Fibroblast of lung (primary cell): ENCODE data around the gene CSRNP3. TPM values are rescaled to one million over a fixed set of nuclear protein-coding genes. Genes with fewer than 3 reads are reported as not detected.

Experiments used
- DNase-seq, 2 donors: peaks; one replicate each; pipeline versions ENCODE4 v3.0.0 to v3.0.0-alpha.2; 2010; ENCODE audit warnings: low read depth in 2 of 2
- H2AFZ ChIP-seq: 2 replicates; pipeline ENCODE4 v1.5.1; 2012; ENCODE audit warnings: low read length, control low read depth, inconsistent platforms
- H3K27ac ChIP-seq: 2 replicates; pipeline ENCODE4 v1.5.1; 2011; ENCODE audit warnings: low read length, control low read depth; ENCODE audit not compliant: insufficient read depth
- H3K27me3 ChIP-seq: 2 replicates; pipeline ENCODE4 v1.5.1; 2011; ENCODE audit warnings: mild to moderate bottlenecking, low read length; ENCODE audit not compliant: control insufficient read depth, insufficient read depth
- H3K36me3 ChIP-seq: 2 replicates; pipeline ENCODE4 v1.5.1; 2011; ENCODE audit warnings: low read length; ENCODE audit not compliant: control insufficient read depth, insufficient read depth
- H3K4me1 ChIP-seq: 2 replicates; pipeline ENCODE4 v1.5.1; 2011; ENCODE audit warnings: low read length; ENCODE audit not compliant: control insufficient read depth, insufficient read depth; ENCODE audit errors: extremely low read depth
- H3K4me2 ChIP-seq: 2 replicates; pipeline ENCODE4 v1.5.1; 2011; ENCODE audit warnings: low read length, control low read depth; ENCODE audit not compliant: insufficient read depth; ENCODE audit errors: extremely low read depth
- H3K4me3 ChIP-seq, 4 experiments: fragments of 200-600 bp in 1 of 4; sonication (generic) in 1 of 4; replicated peaks in 1 of 4; 2 replicates each; pipeline ENCODE4 v1.5.1; 2011 to 2016; ENCODE audit warnings: low read length in 4 of 4, low read depth in 3 of 4, mild to moderate bottlenecking in 3 of 4, control low read depth in 2 of 4, inconsistent platforms in 1 of 4, mixed read lengths in 1 of 4; ENCODE audit not compliant: insufficient read depth in 1 of 4; ENCODE audit errors: control extremely low read depth in 1 of 4
- H3K79me2 ChIP-seq: 2 replicates; pipeline ENCODE4 v1.5.1; 2012; ENCODE audit warnings: mild to moderate bottlenecking, low read length, inconsistent platforms; ENCODE audit not compliant: control insufficient read depth, insufficient read depth
- H3K9ac ChIP-seq: 2 replicates; pipeline ENCODE4 v1.5.1; 2011; ENCODE audit warnings: mild to moderate bottlenecking, low read length, control low read depth; ENCODE audit not compliant: insufficient read depth
- H3K9me3 ChIP-seq: 2 replicates; pipeline ENCODE4 v1.5.1; 2012; ENCODE audit warnings: low read depth, low read length; ENCODE audit not compliant: control insufficient read depth, insufficient read depth
- H4K20me1 ChIP-seq: 2 replicates; pipeline ENCODE4 v1.5.1; 2011; ENCODE audit warnings: low read length; ENCODE audit not compliant: control insufficient read depth, insufficient read depth; ENCODE audit errors: extremely low read depth
- EZH2 ChIP-seq: IDR thresholded peaks from 2 replicates; pipeline ENCODE4 v1.5.1; 2012; ENCODE audit warnings: low read length, control low read depth, mild to moderate bottlenecking; ENCODE audit errors: missing control alignments
- polyA plus RNA-seq, 2 donors: library from polyadenylated mRNA; depleted of rRNA in 1 of 2; stranded (reverse) in 1 of 2; unstranded in 1 of 2; fragments of >200 nt; gene quantifications; 2 replicates each; pipeline ENCODE4 v1.2.1, GENCODE V29; 2011 to 2012; ENCODE audit warnings: missing spikeins in 1 of 2
- total RNA-seq: library from RNA; depleted of rRNA; stranded (reverse); fragments of >200 nt; gene quantifications from 2 replicates; pipeline ENCODE4 v1.2.1, GENCODE V29; 2014
- TF ChIP-seq, protein P1 (sequence below), 2 donors: IDR thresholded peaks in 1 of 2; conservative IDR thresholded peaks in 1 of 2; 1 replicate in 1 of 2; 2 replicates in 1 of 2; pipeline ENCODE4 v1.5.1; 2011 to 2012; ENCODE audit warnings: low read length in 2 of 2, control low read depth in 1 of 2, inconsistent platforms in 1 of 2, low read depth in 1 of 2, mild to moderate bottlenecking in 1 of 2

CSRNP3 gene
- total and polyA plus RNA-seq, 2 donors (not counting 1 experiment from before 2014, with no cell fraction given): 0.66 to 1.1 TPM

DNA sequence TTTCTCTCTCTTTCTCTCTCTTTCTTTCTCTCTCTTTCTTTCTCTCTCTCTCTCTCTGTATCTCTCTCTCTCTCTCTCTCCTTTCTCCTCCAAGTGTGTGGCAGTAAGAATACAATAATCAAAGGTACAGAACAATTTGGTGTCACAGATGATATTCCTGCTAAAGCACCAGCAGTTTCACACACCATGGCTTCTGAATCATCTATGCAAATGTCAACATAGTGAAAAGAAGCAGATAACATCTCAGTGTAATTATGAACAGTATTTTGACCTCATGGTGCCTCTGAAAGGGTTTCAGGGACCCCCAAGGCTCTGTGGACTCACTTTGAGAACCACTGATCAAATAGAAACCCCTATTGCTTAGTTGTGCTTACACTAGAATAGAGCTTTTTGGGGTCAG lies 38.5 kb upstream of the CSRNP3 start:
- Histone ChIP-seq H3K36me3 (no peaks in the 10 kb centered on the region), H3K79me2 (no peaks in the 10 kb centered on the region), H3K9ac (no peak overlapping the region), H3K9me3 (no peaks in the 10 kb centered on the region), H3K27ac (no peak overlapping the region), H3K4me3 (no peak overlapping the region), H3K27me3 (no peaks in the 10 kb centered on the region), H3K4me1 (no peaks in the 10 kb centered on the region), H2AFZ (no peak overlapping the region), H3K4me2 (no peak overlapping the region), H4K20me1 (no peaks in the 10 kb centered on the region)
- TF ChIP-seq EZH2: no peak
- TF ChIP-seq, protein P1, sequence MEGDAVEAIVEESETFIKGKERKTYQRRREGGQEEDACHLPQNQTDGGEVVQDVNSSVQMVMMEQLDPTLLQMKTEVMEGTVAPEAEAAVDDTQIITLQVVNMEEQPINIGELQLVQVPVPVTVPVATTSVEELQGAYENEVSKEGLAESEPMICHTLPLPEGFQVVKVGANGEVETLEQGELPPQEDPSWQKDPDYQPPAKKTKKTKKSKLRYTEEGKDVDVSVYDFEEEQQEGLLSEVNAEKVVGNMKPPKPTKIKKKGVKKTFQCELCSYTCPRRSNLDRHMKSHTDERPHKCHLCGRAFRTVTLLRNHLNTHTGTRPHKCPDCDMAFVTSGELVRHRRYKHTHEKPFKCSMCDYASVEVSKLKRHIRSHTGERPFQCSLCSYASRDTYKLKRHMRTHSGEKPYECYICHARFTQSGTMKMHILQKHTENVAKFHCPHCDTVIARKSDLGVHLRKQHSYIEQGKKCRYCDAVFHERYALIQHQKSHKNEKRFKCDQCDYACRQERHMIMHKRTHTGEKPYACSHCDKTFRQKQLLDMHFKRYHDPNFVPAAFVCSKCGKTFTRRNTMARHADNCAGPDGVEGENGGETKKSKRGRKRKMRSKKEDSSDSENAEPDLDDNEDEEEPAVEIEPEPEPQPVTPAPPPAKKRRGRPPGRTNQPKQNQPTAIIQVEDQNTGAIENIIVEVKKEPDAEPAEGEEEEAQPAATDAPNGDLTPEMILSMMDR (conservative IDR thresholded peaks at IDR 0.05 in 1 of 2, IDR thresholded peaks at IDR 0.05 in 1 of 2; ENCODE audit: low read depth in 1 of 2, low read length in 2 of 2): no peak
- DNase-seq: no peak

DNA sequence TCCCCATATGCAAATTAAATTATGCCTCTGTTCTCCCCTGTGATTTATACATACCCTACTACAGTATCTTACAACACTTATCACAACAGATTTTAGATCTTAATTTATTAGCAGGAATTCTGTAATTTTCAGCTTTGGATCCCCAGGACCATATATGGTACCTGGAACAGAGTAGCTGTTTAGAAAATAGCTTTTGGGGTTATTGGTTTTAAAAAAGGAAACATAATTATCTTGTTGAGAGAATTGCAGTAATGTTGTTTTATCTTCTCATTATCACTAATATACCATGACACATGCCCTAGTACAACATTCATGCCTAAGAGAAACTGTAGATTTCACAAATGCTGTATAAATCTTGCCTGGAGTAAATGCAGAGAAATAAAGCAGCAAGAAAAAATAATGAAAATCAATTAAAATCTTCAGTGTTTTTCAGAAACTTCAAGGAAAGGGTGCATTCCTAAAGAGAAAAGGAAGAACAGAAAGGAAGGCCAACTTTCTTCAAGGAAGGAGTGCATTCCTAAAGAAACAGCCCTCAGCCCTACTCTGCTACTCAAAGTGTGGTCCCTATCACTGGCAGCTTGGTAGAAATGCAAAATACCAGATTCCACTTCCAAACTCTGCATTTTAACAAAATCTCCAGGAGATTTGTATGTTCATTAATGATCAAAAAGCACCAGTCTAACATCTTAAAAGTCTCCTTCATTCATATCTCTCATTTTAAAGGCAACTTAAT lies 37.1 kb upstream of the CSRNP3 start:
- TF ChIP-seq, protein P1 (conservative IDR thresholded peaks at IDR 0.05 in 1 of 2, IDR thresholded peaks at IDR 0.05 in 1 of 2; ENCODE audit: low read depth in 1 of 2, low read length in 2 of 2): no peak
- no peak for TF ChIP-seq EZH2
- H3K79me2 ChIP-seq: no peaks in the 10 kb centered on the region
- H4K20me1 ChIP-seq: no peaks in the 10 kb centered on the region
- no peak overlapping the region for H3K27ac ChIP-seq
- no peak overlapping the region for H3K4me3 ChIP-seq
- H3K9ac ChIP-seq: no peak overlapping the region
- H3K4me2 ChIP-seq: no peak overlapping the region
- no peaks in the 10 kb centered on the region for H3K27me3 ChIP-seq
- no peaks in the 10 kb centered on the region for H3K4me1 ChIP-seq
- no peaks in the 10 kb centered on the region for H3K9me3 ChIP-seq
- H3K36me3 ChIP-seq: no peaks in the 10 kb centered on the region
- no peak for DNase-seq
- no peak overlapping the region for H2AFZ ChIP-seq

DNA sequence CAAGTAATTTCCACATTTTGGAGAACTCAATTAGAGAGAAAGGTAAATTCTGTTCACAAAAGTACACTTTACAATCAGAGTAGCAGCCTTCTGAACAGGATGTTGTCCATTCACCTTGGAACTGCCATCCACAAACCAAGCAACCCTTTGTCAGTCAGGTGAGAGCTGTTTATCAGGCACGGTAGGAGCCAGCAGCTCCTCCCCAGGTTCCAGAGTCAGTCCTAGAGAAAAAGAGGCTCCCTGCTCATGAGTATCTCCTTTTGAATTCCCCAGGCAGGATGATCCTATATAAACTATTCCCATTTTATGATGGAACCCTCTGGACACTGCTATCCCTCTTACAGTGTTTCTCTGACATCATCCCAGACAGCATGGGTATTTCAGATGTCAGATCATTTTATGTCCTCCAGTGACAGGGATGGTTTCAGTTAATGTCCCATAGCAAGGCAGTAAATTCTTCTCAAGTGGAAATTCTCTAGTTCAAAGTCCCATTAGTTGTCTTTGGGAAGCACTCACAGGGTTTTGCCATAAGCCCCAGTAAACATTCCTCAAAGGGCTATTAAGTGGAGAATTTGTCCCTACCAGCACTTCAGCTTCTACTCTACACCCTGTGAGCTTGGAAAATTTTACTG lies 34.5 kb upstream of the CSRNP3 start:
- Histone ChIP-seq H3K9ac (no peak overlapping the region), H4K20me1 (no peaks in the 10 kb centered on the region), H3K27ac (no peak overlapping the region), H3K27me3 (no peaks in the 10 kb centered on the region), H3K4me1 (no peaks in the 10 kb centered on the region), H2AFZ (no peak overlapping the region), H3K79me2 (no peaks in the 10 kb centered on the region), H3K4me3 (no peak overlapping the region), H3K4me2 (no peak overlapping the region), H3K9me3 (no peaks in the 10 kb centered on the region), H3K36me3 (no peaks in the 10 kb centered on the region)
- TF ChIP-seq, protein P1 (conservative IDR thresholded peaks at IDR 0.05 in 1 of 2, IDR thresholded peaks at IDR 0.05 in 1 of 2; ENCODE audit: low read depth in 1 of 2, low read length in 2 of 2): no peak
- TF ChIP-seq EZH2: no peak
- no peak for DNase-seq
